22Rv1 (cell line): Measurements from ENCODE around the gene BLTP3A.
"Not testable (repeated sequence)": the region's sequence is repeated elsewhere in the genome, so short reads cannot be mapped to it uniquely, and the experiment has no call there.

ENCODE experiments used
- ZFX ChIP-seq: fragments of 450-650 bp; IDR thresholded peaks from 2 replicates; pipeline ENCODE4 v1.6.1; 2017; ENCODE audit warnings: antibody characterized with exemption, borderline replicate concordance
- TF ChIP-seq, protein P1 (sequence below): fragments of 450-650 bp; IDR thresholded peaks from 2 replicates; pipeline ENCODE4 v1.5.1; 2017; ENCODE audit warnings: mild to moderate bottlenecking

DNA sequence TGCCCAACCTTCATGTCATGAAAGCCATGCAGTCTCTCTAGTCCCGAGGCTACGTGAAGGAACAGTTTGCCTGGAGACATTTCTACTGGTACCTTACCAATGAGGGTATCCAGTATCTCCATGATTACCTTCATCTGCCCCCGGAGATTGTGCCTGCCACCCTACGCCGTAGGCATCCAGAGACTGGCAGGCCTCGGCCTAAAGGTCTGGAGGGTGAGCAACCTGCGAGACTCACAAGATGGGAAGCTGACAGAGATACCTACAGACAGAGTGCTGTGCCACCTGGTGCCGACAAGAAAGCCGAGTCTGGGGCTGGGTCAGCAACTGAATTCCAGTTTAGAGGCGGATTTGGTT is 47.6 kb upstream of the BLTP3A start:
- TF ChIP-seq, protein P1, sequence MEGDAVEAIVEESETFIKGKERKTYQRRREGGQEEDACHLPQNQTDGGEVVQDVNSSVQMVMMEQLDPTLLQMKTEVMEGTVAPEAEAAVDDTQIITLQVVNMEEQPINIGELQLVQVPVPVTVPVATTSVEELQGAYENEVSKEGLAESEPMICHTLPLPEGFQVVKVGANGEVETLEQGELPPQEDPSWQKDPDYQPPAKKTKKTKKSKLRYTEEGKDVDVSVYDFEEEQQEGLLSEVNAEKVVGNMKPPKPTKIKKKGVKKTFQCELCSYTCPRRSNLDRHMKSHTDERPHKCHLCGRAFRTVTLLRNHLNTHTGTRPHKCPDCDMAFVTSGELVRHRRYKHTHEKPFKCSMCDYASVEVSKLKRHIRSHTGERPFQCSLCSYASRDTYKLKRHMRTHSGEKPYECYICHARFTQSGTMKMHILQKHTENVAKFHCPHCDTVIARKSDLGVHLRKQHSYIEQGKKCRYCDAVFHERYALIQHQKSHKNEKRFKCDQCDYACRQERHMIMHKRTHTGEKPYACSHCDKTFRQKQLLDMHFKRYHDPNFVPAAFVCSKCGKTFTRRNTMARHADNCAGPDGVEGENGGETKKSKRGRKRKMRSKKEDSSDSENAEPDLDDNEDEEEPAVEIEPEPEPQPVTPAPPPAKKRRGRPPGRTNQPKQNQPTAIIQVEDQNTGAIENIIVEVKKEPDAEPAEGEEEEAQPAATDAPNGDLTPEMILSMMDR = not testable (repeated sequence)
- TF ChIP-seq ZFX = not testable (repeated sequence)
